Superior temporal gyrus (tissue), 1 donor: ENCODE results near the gene FGFRL1.

ENCODE experiments used
- DNase-seq: peaks from one replicate; pipeline ENCODE4 v3.0.0-alpha.2; 2016; ENCODE audit errors: extremely low spot score

The FGFRL1 gene

DNA sequence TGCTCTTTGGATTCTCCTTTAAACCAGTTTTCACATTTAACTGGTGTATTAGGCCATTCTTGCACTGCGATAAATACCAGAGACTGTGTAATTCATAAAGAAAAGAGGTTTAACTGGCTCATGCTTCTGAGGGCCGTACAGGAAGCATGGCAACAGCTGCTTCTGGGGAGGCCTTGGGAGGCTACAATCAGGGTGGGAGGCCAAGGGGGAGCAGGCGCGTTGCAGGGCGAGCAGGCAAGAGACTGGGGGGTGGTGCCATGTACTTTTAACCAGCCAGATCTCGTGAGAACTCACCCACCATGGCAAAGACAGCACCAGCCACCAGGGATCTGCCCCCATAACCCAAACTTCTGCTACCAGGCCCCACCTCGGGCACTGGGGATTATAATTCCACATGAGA lies 63.8 kb downstream of the FGFRL1 start:
- no peak for DNase-seq

DNA sequence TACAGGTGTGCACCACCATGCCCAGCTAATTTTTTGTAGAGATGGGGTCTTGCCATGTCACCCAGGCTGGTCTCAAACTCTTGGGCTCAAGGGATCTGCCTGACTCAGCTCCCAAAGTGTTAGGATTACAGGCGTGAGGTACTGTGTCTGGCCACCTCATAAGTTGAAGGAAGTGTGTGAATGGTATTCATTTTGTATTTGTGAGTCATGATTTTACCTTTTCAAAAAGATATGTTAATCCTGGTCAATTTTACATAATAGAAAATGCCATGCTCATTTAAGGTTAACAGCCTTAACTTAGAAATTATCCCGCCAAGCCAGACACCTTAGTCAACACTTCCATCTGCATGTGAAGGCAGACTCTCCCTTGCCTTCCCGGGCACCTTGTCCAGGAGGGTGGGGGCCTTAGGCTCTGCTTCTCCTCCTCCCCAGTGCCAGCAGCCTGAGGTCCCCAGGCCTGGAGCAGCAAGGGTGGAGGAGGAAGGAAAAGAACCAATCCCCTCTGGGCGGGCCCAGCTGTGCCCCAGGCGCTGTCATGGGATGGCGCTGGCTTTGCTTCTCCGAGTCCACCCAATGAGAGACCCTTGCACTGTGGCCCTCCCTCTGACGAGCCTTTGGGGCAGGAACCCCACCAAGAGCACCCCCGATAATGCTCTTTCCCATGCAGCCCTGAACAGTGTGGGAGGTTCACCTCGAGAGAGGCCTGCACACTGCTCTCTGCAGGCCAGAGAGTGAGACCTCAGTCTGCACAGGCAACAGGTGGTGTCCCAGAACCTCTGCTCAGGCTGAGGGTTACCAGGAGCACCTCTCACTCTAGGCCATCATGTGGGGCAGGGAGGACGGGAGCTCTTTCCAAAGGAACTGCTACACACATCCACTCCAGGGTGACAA lies 64.6 kb downstream of the FGFRL1 start:
- no peak for DNase-seq
